HG03439 (cell line): ENCODE results near the gene P2RY2.

ENCODE experiments used
- ATAC-seq: cut with Tn5 transposase; IDR thresholded peaks from one replicate; pipeline ENCODE4 v1.9.1; 2021; ENCODE audit warnings: mild to moderate bottlenecking, moderate library complexity; ENCODE audit not compliant: unreplicated experiment

Gene P2RY2

DNA sequence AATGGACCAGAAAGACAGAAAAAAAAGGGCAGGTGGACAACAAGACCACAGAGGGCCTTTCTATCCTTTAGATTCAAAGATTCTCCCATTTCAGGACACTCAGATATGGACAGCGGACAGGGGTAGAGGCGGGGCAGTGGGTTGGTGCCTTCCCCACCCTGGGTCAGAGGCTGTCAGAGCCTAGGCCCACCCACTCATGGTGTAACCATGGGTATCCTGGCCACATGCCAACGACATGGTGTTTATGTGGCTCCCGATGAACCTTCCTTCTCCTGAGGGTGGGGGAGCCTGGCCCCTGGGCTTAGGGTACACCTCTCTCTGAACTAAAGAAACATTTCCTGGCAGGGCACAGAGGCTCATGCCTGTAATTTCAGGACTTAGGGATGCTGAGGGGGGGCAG, 14.3 kb upstream of the P2RY2 start:
- no peak for ATAC-seq

DNA sequence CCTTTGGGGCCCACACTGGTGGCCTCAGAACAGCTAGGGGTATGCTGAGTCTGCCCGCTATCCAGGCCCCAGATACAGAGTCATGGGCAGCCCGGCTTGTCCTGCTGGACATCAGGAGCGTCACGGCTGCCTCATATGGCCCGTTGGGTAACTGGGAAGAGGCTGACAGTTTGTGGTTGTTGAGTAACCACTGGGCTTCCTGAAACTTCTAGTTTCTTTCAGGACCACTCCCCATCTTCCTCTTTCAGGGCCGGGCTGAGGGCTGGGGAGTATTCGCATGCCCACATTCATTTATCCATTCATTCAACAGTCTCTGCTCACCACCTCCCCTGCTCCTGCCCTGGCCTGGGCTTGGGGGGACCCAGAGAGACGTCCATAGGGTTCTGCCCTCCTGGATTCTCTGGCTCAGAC, 13.4 kb upstream of the P2RY2 start:
- ATAC-seq = no peak

GRCh38 chr11:73205661-73206343, 12.3 kb upstream of the P2RY2 start:
- no peak for ATAC-seq

DNA sequence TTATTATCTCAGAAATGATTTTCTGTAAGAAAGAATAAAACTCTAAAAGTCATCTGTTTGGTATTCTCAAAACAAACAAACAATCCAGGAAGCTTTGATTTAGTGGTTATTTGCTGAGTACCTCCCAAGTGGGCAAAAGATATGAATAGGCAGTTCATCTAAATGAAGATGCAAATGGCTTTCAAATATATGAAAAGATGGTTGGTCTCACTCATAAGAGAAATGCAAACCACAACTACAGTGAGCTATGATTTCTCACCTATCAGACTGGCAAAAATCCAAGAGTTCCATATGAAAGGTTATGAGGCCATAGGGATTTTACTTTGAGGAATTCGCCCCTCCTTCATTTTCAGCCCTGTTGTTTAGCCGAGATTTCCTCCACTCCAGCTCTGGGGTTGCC, 11.3 kb upstream of the P2RY2 start:
- ATAC-seq = no peak

DNA sequence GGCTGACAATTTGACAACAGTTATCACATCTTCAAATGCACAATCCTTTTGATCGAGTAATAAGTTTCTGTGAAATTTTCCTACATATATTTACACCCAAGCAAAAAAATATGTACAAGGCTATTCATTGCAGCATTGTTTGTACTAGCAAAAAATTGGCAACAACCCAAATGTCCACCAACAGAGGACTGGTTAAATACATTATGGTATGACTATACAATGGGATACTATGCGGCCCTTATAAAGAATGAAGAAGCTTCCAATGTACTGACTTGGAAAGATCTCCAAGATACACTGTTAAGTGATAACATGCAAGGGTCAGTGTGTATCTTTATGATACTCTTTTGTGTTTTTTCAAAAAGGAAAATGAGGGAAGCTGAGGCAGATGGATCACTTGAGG, 8.2 kb upstream of the P2RY2 start:
- ATAC-seq = no peak

DNA sequence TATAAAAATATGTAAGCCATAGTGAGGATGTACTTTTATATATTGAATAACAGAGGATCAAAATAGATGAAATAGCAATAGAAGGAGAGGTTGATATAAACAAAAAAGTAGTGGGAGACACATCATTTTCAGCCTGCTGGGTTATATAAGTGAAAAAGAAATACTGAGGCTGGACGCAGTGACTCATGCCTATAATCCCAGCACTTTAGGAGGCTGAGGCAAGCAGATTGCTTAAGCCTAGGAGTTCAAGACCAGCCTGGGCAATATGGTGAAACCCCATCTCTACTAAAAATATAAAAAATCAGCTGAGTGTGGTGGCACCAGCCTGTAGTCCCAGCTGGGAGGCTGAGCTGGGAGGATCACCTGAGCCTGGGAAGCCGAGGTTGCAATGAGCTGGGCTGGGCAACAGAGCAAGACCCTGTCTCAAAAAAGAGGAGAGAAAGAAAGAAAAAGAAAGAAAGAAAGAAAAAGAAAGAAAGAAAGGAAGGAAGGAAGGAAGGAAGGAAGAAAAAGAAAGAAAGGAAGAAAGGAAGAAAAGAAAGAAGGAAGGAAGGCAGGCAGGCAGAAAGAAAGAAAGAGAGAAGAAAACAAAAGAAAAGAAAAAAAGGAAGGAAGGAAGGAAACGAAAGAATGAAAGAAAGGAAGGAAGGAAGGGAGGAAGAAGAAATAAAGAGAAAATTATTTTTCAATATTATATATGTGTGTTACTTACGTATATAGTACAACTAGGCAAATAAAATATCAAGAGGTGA, 7.0 kb upstream of the P2RY2 start:
- ATAC-seq = no peak

GRCh38 chr11:73213196-73214143, 4.6 kb upstream of the P2RY2 start:
- no peak for ATAC-seq

GRCh38 chr11:73215191-73216134, 2.6 kb upstream of the P2RY2 start:
- ATAC-seq = no peak

DNA sequence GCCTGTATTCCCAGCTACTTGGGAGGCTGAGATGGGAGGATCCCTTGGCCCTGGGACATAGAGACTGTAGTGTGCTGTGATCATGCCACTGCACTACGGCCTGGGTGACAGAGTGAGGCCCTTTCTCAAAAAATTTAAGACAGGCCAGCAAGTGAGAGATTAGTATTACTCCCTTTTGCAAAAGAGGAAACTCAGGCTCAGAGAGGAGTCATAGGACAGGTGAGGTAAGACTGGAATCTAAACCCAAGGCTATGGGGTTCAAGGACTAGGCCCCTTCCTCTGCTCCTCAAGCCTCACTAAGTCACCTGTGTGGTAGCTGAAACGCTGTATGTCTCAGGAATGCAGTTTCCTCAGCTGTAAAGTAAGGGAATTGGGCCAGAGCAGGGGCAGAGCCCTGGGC, 1.6 kb upstream of the P2RY2 start:
- no peak for ATAC-seq

GRCh38 chr11:73217131-73217809, 811 bp upstream of the P2RY2 start:
- no peak for ATAC-seq

- ATAC-seq = no peak
Observed at GRCh38 chr11:73217810-73218105, 323 bp upstream of the P2RY2 start.

- ATAC-seq = no peak
Observed at GRCh38 chr11:73218830-73219215, 742 bp downstream of the P2RY2 start.

DNA sequence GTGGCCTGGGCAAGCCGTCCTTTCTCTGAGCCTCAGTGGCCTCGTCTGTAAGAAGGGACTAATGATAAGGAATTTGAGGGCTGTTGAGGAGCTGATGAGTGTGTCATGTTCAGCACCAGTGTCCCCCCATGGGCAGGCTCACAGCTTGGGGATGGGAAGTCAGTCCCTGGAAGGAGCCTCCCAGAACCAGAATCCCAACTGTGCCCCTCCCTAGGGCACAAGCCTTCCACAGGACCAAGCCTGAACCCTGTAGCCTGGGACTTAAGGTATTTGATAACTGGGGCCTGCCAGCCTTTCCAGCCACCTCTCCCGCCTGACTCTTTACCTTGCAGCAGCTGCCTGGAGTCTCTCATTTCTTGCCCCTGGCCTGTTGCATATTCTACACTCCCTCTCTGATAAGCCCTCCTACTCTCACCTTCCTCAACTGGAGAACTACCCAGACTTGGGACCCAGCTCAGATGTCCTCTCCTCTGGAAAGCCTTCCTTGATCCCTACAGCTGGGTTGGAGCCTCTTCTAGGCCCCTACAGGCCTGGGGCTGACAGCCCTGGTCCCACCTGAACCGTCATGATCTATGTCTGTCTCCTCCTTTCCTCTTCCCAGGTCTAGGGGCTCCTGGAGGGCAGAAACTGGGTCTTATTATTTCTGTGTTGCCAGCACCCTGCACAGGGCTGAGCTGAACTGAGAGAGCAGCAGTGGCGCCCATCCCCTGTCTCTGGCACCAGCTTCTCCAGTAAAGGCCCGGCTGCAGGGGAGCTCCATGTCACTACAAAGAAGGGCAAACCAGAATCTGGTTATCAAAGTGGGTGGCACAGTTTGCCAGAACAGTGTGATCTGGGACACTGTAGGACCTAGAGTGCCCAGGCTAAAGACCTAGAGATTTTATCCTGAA, 1.6 kb downstream of the P2RY2 start:
- ATAC-seq = no peak

DNA sequence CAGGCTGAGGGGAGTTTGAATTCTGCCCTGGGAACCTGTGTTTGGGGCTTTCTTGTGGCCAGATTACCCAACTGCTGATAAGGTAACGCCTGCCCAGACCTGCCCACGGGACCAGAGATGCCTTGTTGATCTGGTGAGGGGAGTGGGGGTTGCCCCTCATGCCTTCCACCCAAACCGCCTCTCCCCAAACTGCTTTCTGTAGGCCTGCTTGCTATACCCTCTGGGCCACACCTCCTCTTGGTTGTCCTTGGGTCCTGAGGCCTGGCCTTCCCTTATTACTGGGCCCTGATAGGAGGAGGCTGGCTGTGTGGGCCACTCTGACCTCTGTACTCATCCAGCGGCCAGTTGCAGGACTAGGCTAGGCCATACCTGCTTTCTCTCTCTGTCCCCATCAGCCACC, 3.4 kb downstream of the P2RY2 start:
- ATAC-seq = no peak

DNA sequence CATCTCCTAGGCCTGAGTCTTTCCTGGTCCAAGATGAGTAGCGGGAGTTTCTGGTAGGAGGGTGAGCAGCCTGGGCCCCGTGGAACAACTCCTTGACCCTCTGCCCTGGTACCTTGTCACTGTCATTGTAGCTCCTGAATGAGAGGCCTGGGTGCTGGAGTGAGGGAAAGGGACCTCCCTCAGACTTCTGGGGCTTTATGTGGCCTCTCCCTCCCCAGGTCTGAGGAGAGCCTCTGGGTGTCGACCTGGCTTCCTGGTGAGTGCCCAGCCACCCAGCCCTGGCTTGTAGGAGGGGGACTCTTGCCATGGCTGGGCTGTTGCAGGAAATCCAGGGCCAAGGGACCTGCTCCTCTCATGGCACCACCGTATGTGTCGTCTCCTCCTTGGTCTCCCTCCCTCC, 3.9 kb downstream of the P2RY2 start:
- ATAC-seq = no peak

GRCh38 chr11:73223998-73224730, 6.1 kb downstream of the P2RY2 start:
- ATAC-seq = no peak

GRCh38 chr11:73225001-73225686, 7.1 kb downstream of the P2RY2 start:
- ATAC-seq = no peak

DNA sequence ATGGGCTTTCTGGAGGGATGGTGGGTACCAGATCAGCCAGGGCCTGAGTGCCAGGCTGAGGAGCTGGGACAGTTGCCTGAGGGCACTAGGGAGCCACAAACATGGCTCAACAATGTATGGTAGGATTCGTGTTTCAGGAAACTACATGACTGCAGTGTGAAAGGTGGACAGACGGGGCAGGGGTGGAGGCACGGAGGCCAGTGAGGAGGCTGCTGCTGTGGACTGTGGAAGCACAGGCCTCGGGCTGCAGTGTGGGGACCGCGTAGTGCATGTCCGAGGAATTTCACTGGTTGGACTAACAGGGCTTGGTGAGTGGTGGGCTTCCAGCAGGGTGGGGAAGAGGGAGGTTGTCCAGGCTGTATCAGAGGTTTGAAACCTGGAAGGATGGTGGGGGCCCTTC, 7.8 kb downstream of the P2RY2 start:
- ATAC-seq = no peak
